Measurements from ENCODE around the gene CFL1. TPM values are rescaled to one million over a fixed set of nuclear protein-coding genes. Genes with fewer than 3 reads are reported as not detected.
A peak's percentile ranks its signal among the peaks of the same experiment; 100 is the strongest.

Gene CFL1
- total RNA-seq, 1 donor from 2014 or later: 947 TPM

DNA sequence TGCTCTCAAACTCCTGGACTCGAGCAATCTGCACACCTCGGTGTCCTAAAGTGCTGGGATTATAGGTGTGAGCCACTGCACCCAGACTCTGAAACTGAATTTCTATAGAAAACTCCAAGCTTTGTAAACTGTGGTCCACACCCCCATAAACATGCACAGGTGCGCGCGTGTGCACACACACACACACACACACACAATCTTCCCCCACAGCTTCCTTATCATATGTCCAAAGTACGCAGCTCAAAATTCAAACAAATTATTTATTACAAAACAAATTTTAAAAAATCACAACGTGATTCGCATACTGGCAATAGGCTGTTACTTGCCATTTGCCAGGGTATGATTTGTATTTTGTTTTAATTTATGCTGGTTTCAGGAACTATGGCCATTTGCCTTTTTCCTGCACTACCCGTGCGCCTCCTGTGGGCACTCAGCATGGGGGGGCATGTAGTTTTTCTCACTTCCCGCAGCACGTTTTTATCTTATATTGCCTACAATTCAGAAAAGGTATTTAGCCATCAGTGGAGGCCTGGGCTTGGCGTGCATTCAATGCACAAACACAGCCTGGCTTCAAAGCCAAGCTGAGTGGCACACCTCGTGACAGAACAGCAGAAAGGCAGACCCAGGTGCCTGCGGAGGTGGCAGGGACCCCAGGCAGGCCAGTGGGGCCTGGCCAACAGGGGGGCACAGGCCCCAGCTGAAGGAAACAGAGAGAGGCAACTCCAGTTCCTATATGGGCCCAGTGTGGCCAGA is 35.0 kb downstream of the CFL1 start:
- Mint-ChIP-seq H3K9me3 (no peaks in the 10 kb centered on the region), H3K4me3 (no peak overlapping the region), H3K27ac (no peak overlapping the region), H3K4me1 (ENCODE audit: unreplicated experiment) (no peaks in the 10 kb centered on the region), H3K27me3 (no peaks in the 10 kb centered on the region), H3K36me3 (no peaks in the 10 kb centered on the region)
- no peak for TF ChIP-seq CTCF (conservative IDR thresholded peaks at IDR 0.05)
- no peak for DNase-seq (ENCODE audit: extremely low spot score, unreplicated experiment)

DNA sequence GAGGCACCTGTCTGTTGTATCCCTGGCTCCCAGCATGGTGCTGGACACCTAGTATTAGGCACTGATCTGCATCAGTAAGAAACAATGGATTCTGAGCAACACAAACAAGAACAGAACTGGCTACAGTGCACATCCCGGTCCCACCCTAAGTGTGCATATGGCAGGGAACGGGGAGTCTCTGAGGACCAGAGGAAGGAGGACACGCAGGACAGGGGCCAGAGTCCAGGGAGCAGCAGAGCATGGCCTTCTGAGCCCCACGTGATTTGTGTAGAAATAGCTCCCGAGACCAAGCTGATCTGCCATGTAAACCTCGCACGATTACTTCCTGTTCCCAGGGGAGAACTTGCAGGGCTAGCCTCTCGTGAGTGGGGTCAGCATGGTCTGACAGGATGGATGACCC is 36.9 kb downstream of the CFL1 start:
- no peak for TF ChIP-seq CTCF (conservative IDR thresholded peaks at IDR 0.05)
- no peak overlapping the region for H3K4me3 Mint-ChIP-seq
- H3K9me3 Mint-ChIP-seq: no peaks in the 10 kb centered on the region
- no peak overlapping the region for H3K27ac Mint-ChIP-seq
- DNase-seq (ENCODE audit: extremely low spot score, unreplicated experiment): no peak
- H3K27me3 Mint-ChIP-seq: no peaks in the 10 kb centered on the region
- H3K36me3 Mint-ChIP-seq: no peaks in the 10 kb centered on the region
- H3K4me1 Mint-ChIP-seq (ENCODE audit: unreplicated experiment): peaks cover 5% of the 10 kb centered on the region

DNA sequence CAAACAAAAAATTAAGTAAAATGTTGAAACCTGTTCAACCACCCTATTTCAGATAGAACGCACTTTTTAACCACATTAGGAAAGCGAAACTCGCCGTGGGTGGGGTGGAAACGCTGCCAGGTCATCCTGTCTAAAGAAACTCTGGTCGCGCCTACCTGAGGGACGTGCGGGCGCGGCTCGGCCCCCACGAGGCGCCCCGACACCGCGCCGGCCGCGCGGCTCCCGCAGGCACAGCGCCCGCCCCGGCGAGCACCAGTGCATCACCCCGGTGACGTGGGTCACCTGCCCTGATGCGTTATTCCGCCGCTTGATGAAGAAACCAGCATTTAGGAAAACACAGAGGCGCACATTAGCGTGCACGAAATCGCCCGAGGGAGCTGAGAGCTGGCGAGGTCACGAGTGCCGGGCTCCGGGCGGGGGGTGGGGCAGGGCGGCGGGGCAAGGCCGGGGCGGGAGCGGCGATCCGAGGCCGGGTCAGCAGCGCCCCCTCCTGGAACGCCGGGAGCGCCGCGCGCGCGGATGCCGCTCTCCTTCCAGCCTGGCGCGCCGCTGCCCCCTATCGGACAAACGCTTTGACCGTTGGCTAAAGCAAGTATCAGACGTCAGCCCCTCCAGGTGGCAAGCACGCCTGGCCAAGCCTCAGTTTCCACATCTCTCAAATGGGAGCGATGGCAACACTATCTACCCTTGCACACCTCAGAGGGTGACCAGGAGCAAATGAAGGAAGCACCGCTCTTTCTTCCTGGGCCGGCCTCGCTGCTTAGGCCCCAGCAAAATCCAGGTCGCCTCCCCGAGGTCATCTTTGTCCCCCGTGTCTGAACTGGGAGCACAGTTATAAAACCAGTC is 39.9 kb downstream of the CFL1 start:
- Mint-ChIP-seq H3K36me3 (no peaks in the 10 kb centered on the region), H3K27me3 (no peaks in the 10 kb centered on the region), H3K4me1 (ENCODE audit: unreplicated experiment) (peaks cover 25% of the 10 kb centered on the region), H3K27ac (peak overlapping the region; percentile 95), H3K9me3 (no peaks in the 10 kb centered on the region), H3K4me3 (peak overlapping the region; percentile 85)
- TF ChIP-seq CTCF (conservative IDR thresholded peaks at IDR 0.05): peak; percentile 100
- DNase-seq (ENCODE audit: extremely low spot score, unreplicated experiment): peak; percentile 98

- Mint-ChIP-seq H3K4me3 (peak overlapping the region; percentile 85), H3K27me3 (no peaks in the 10 kb centered on the region), H3K9me3 (no peaks in the 10 kb centered on the region), H3K36me3 (no peaks in the 10 kb centered on the region), H3K4me1 (ENCODE audit: unreplicated experiment) (peaks cover 25% of the 10 kb centered on the region), H3K27ac (peak overlapping the region; percentile 95)
- DNase-seq (ENCODE audit: extremely low spot score, unreplicated experiment): no peak
- TF ChIP-seq CTCF (conservative IDR thresholded peaks at IDR 0.05): no peak
These were observed 40.6 kb downstream of the CFL1 start for GRCh38 chr11:65817312-65817834.

DNA sequence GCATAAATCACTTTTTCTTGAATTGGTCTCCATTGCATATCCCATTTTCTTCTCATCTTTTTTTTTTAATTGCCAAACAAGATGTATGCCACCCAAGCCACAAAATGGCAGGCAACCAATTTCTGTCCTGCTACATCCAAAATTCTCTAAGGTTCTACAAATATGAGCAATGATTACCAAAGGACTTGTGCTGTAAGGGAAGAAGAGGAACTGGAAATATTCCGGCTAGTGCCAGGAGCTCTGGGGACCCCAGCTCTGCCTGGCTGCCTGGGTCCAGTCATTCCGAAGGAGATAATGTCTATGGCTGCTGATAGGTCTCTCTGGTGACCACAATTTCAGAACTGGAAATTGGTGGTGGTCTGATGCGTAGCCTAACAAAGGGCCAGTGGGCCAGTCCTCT is 41.3 kb downstream of the CFL1 start:
- Mint-ChIP-seq H3K36me3 (no peaks in the 10 kb centered on the region), H3K4me3 (peak overlapping the region; percentile 85), H3K4me1 (ENCODE audit: unreplicated experiment) (peaks cover 25% of the 10 kb centered on the region), H3K27me3 (no peaks in the 10 kb centered on the region), H3K27ac (peak overlapping the region; percentile 95), H3K9me3 (no peaks in the 10 kb centered on the region)
- no peak for DNase-seq (ENCODE audit: extremely low spot score, unreplicated experiment)
- TF ChIP-seq CTCF (conservative IDR thresholded peaks at IDR 0.05): no peak
